GM18499 (cell line): Measurements from ENCODE around the gene NELFE.
A peak's percentile ranks its signal among the peaks of the same experiment; 100 is the strongest.
"Not testable (repeated sequence)": the region's sequence is repeated elsewhere in the genome, so short reads cannot be mapped to it uniquely, and the experiment has no call there.

Experiments
- ATAC-seq: cut with Tn5 transposase; IDR thresholded peaks from one replicate; pipeline ENCODE4 v1.9.1; 2021; ENCODE audit warnings: moderate number of reproducible peaks; ENCODE audit not compliant: insufficient read depth, unreplicated experiment

NELFE gene

DNA sequence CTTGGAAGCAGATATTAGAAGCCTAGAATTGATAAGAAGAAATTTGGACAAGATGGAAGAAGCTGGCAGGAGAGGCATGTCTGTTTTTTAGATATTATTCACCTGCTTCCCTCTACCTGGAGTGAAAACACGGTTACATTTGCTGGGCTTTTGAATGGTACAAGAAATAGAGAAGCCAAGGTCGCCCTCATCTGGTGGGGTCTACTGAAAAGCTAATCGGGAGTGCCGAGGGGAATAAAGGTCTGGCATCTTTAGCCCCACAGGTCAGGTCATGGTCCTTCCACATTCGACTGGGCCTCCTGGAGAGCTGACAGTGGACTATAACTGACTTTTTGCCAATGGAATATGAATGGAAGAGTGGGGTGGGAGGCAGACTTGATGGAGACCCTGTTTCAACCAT lies 35.8 kb downstream of the NELFE start:
- no peak for ATAC-seq

DNA sequence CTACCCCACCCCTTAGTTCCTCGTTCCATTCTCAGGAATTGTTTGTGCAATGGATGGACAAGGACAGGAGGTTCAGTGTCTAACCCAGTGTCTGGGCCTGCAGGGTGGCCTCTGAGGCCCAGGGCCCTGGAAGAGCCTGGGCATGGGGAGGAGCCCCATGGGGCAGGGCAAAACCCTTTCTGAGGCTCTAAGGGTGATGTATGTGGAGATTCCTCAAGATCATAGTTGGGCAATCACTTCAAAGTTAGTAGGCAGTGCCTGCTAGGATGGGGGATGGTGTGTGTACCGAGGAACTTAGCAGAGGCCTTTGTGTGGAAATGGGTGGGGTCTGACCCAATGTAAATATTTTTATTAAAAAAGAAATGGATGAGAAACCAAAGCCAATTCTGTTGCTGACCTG lies 38.0 kb downstream of the NELFE start:
- no peak for ATAC-seq

DNA sequence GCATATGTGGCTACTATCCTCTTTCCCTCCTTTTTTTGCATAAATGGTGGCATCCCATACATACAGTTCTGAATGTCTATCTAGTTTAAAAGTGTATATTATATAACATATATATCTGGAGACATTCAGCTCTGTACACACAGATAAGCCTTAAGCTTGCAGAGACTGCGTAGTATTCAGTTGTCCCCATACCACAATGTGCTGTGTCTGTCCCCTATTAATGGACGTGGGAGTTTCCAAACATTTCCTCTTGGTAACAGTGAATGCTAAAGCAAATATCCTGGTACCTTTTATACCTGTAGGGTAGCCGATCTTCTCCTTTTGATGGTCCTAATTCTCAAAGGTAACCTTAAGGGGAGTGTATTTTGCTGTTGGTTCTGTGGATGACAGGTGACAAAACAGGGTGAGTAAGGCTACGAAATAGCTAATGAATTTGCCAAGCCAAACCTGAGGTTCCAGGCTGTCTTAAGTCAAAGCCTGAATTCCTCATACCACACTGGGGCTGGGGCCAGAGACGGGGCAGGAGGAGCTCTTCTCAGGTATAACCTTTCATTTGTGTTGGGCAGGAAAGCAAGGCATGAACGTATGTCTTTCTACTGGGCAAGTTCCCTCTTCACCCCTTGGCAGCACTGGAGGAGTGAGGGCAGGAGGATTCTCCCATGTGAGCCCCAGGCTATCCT lies 39.0 kb downstream of the NELFE start:
- no peak for ATAC-seq

DNA sequence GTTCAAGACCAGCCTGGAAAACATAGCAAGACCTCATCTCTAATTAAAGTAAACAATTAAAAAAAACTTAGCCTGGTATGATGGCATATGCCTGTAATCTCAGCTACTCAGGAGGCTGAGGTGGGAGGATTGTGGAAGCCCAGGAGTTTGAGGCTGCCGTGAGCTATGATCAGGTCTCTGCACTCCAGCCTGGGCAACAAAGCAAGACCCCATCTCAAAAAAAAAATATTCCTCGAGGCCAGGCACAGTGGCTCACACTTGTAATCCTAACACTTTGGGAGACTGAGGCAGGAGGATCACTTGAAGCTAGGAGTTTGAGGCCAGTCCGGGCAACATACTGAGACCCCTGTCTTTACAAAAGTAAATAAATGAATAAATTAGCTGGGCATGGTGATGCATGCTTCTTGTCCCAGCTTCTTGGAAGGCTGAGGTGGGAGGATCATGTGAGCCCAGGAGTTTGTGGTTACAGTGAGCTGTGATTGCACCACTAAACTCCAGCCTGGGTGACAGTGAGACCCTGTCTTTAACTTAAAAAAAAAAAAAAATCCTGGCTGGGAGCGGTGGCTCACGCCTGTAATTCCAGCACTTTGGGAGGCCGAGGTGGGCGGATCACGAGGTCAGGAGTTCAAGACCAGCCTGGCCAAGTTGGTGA lies 40.6 kb downstream of the NELFE start:
- ATAC-seq = no peak

DNA sequence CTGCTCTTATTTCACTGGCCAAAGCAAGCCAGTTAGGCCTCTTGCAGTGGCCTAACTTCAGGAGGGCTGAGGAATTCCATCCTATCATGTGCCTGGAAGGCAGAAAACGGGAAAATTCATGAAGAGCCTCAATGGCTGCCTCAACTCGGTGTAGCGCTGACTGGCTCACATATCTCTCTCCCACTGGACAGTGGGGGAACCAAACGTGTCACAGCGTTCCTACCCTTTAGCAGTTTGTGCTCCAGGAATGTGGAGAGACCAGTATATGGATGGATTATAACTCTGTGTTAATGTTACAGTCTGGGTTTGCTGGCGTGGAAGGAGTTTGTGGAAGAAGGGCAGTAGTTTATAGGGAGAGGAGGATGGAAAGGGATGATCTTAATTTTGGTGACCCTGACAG lies 43.0 kb downstream of the NELFE start:
- ATAC-seq = no peak

DNA sequence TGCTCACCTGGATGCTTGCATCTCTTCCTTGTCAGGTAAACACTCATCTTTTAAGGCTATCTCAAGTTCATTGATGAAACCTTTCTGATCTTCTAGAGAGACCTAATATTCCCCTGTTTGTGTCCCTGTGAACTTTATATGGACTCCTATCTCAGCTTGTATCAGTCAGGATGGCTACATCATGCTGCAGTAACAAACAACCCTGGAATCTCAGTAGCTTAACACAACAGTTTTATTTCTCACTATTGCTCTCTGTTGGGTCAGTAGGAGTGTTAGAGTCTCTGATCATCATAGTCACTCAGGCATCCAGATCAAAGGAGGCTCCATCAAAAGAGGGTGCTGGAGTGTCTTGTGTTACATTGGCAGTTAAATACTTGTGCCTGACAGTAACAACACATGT lies 43.4 kb downstream of the NELFE start:
- ATAC-seq = no peak

DNA sequence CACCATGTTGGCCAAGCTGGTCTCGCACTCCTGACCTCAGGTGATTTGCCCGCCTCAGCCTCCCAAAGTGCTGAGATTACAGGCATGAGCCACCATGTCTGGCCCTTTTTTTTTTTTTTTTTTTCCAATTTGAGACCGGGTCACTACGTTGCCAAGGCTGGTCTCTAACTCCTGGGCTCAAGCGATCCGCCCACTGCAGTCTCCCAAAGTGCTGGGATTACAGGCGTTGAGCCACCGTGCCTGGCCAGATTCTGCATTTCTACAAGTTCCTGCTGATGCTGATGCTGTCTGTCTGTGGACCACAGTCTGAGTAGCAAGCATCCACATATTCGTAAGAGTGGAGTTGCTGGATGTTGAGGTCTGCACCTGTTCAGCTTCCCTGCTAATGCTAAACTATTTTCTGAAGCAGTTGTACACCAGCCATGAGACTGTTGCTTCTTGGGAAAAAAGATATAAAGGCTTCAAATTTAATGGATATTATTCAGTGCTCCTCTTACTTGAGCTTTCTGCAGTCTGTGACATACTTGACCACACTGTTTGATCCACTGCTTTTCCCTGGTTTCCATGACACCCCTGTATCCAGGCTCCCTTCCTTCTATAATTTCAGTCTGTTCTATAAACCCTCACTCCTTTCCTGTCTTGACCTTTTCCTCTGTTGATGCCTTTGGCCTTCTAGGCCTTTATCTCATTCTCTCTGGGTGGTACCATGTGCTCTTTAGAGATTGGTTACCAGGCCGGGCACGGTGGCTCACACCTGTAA lies 46.8 kb downstream of the NELFE start:
- ATAC-seq = no peak

DNA sequence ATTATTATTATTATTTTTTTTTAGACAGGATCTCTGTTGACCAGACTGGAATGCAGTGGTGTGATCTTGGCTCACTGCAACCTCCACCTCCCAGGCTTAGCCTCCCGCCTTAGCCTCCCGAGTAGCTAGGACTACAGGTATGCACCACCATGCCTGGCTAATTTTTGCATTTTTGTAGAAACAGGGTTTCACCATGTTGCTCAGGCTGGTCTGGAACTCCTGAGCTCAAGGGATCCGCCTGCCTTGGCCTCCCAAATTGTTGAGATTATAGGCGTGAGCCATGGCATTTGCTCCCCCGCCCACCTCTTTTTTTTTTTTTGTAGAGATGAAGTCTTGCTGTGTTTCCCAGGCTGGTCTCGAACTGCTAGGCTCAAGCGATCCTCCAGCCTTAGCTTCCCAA lies 49.5 kb downstream of the NELFE start:
- not testable (repeated sequence) for ATAC-seq

DNA sequence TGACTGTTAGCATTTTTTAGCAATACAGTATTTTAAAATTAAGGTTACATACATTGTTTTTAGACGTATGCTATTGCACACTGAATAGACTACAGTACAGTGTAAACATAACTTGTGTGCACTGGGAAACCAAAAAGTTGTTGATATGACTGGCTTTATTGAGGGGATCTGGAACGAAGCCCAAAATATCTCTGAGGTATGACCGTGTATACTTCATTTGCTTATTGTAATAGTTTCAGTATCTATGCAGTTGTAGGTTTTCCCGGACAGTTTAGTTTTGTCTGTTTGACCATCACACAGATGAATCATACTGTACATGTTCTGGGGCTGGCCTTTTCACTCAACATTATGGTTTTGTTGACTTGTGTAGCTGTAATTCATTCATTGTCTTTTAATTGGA lies 50.0 kb downstream of the NELFE start:
- ATAC-seq = peak; percentile 86

DNA sequence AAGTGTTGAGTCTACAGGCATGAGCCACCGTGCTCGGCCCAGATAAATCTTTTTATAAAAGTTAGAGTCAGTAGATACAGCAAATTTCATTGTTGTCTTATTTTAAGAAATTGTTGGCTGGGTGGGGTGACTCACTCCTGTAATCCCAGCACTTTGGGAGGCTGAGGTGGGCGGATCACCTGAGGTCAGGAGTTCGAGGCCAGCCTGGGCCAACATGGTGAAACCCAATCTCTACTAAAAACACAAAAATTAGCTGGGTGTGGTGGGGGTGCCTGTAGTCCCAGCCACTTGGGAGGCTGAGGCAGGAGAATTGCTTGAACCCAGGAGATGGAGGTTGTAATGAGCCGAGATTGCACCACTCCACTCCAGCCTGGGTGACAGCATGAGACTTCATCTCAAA lies 50.5 kb downstream of the NELFE start:
- ATAC-seq = not testable (repeated sequence)

DNA sequence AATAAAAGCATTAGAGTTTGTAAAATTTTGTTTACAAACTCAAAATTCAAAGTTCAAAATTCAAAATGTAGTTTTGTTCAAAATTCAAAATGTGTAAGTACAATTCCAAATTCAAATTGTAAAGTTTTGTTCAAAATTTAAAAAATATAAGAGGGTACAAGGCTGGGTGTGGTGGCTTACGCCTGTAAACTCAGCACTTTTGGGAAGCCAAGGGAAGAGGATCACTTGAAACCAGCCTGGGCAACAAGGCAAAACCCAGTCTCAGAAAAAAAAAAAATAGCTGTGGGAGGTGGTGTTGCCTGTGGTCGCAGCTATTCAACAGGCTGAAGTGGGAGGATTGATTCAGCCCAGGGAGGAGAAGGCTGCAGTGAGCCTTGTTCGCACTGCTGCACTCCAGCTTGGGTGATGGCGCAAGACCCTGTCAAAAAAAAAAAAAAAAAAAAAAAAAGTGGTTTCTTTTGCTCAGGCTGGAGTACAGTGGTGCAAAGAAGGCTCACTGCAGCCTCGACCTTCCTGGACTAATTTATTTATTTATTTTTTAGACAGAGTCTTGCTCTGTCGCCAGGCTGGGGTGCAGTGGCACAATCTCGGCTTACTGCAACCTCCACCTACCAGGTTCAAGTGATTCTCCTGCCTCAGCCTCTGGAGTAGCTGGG lies 51.5 kb downstream of the NELFE start:
- ATAC-seq = no peak

DNA sequence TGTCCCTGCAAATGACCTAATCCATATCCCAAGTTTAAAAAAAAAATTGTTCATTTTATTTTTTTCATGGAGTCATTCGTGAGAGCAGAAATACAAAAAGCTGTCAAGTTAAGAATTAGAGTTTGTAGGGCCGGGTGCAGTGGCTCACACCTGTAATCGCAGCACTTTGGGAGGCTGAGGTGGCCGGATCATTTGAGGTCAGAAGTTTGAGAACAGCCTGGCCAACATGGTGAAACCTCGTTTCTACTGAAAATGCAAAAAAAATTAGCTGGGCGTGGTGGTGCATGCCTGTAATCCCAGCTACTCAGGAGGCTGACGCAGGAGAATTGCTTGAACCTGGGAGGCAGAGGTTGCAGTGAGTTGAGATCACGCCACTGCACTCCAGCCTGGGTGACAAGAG lies 52.0 kb downstream of the NELFE start:
- not testable (repeated sequence) for ATAC-seq

DNA sequence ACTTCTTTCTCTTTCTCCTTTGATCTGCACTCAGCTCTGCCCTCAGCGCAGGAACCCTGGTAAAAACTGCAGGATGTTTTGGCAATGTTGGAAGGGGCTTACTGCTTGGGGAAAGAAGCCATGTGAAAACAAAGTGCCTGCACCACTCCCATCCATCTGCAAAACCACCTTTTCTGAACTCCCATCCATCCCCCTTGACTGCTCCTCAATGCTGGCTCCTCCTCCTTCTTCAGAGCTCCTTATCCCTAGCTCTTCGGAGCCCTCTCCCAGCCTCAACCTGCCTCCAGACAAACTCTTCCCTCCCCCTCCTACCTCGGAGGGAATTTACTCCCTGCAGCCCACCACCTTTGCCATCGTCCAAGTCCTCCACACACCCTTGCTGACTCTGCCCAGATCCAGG lies 52.6 kb downstream of the NELFE start:
- ATAC-seq = no peak

DNA sequence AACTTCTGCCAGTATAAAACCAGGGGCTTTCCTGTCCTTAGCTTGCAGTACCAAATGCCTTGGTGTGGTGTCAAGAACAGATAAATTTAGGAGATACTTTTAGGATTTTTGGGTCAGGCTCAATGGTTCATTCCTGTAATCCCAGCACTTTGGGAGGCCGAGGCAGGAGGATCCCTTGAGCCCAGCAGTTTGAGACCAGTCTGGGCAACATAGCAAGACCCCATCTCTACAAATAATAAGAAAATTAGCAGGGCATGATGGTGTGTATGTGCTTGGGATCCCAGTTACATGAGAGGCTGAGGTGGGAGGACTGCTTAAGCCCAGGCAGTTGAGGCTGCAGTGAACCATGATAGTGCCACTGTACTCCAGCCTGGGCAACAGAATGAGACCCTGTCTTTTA lies 53.7 kb downstream of the NELFE start:
- no peak for ATAC-seq

DNA sequence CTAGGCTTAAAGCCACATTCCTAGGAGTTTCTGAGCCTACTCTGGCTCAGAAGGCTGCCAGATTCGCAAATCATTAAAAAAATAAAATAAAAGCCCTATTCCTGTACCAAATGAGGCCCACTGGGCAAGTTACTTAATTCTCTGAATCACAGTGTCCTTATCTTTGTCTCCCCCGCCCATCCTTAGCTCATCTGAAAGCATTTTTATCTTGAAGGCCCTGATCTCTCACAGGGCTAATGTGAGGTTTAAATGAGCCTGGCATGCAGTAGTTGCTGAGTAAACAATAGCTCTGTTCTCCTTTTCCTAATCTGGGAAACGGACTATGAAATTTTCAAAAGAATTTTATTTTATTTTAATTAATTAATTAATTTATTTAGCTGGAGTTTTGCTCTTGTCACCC lies 54.8 kb downstream of the NELFE start:
- ATAC-seq = no peak
